GM19238 (cell line): ENCODE results near the gene RPL27.

ENCODE experiments used
- DNase-seq: peaks from one replicate; pipeline ENCODE4 v3.0.0; 2011; ENCODE audit warnings: low spot score; ENCODE audit not compliant: insufficient read length

RPL27 gene

DNA sequence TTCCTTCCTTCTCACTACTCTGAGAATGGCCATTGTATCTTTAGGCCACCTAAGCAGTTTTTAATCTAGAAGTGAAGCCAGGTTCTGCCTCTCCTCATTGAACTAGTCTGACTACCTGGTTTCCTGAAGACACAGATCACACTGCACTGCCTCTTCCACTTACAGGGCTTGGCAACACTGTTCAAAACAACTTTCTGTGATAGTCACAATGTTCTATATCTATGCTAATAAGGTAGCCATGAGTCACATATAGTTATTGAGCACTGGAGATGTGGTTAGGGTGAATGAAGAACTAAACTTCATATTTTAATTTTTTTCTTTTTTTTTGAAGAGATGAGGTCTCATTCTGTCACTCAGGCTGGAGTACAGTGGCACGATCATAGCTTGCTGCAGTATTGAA, 53.8 kb downstream of the RPL27 start:
- no peak for DNase-seq
